ENCODE measurements around the gene TRAPPC10. TPM values are rescaled to one million over a fixed set of nuclear protein-coding genes. Genes with fewer than 3 reads are reported as not detected.

The TRAPPC10 gene
- total RNA-seq, 1 experiment from 2014 or later = 31.5 TPM

DNA sequence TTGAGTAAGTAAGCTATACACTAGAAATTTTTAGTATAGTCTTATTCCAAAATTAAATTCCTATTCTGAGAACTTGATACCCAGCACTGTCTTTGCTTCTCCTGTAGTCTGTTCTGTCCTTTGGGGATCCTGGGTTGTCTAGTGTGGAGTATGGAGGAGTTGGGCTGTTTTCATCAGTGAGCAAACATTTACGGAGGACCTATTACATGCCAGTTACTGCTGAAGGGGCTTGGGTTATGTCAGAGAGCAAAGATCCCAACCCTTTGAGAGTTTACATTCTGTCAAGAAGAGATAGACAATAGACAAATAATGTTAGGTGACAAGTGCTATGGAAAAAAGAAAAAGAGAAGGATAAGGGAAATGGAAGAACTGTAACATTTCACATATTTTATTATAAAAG lies 9.0 kb downstream of the TRAPPC10 start:
- BruUV-seq (replicated peaks) = no TSS peak
- Histone ChIP-seq H3K4me1 (ENCODE audit: control insufficient read depth in 1 of 2, insufficient read depth in 2 of 2, low read length in 2 of 2) (no peaks in the 10 kb centered on the region), H4K20me1 (ENCODE audit: insufficient read depth) (peaks cover 16% of the 10 kb centered on the region; the same call in 1 of the 2 replicates)

More for the DNA sequence above, 9.0 kb downstream of the TRAPPC10 start:
- no peaks in the 10 kb centered on the region for H3K9me2 ChIP-seq (ENCODE audit: insufficient read depth)
- H3K9me3 ChIP-seq (ENCODE audit: control insufficient read depth in 1 of 2, insufficient read depth in 1 of 2, low read depth in 1 of 2, low read length in 2 of 2) = no peaks in the 10 kb centered on the region
- no peak overlapping the region for H3K9ac ChIP-seq (ENCODE audit: low read length)
- H3K27ac ChIP-seq (ENCODE audit: low read depth, low read length) = no peak overlapping the region
- intact Hi-C loops (cut with micrococcal nuclease) = no loop called here
- ChIA-PET RAD21 (ENCODE audit: low non-redundant PET in 1 of 2, low total read pairs in 2 of 2, uncharacterized antibody in 2 of 2, unreplicated experiment in 2 of 2) (no interaction called here), CTCF (no interaction called here), POLR2A (no interaction called here)
- DNase-seq (ENCODE audit: low read depth, low spot score) = no peak
- no peak overlapping the region for H3K4me3 ChIP-seq (replicated peaks in 1 of 2; ENCODE audit: low read depth in 1 of 2, low read length in 2 of 2)
- no peak overlapping the region for H2AFZ ChIP-seq (ENCODE audit: low read depth, low read length, poor library complexity, severe bottlenecking)
- TF ChIP-seq ELF1 (IDR thresholded peaks at IDR 0.05; ENCODE audit: borderline replicate concordance, low read depth) (no peak), EZH2 (IDR thresholded peaks at IDR 0.05) (no peak), POLR2A (IDR thresholded peaks at IDR 0.05; ENCODE audit: borderline replicate concordance, extremely low read depth, insufficient read depth, insufficient read length) (no peak), JUND (IDR thresholded peaks at IDR 0.05) (no peak), SP1 (IDR thresholded peaks at IDR 0.05; ENCODE audit: low read depth) (no peak), CEBPB (IDR thresholded peaks at IDR 0.05; ENCODE audit: low read depth) (no peak), TCF7L2 (IDR thresholded peaks at IDR 0.05; ENCODE audit: borderline replicate concordance, extremely low read depth, insufficient read depth, insufficient read length) (no peak), EZH2phosphoT487 (IDR thresholded peaks at IDR 0.05; ENCODE audit: borderline replicate concordance) (no peak), CBX3 (IDR thresholded peaks at IDR 0.05; ENCODE audit: low read depth) (no peak), POLR2AphosphoS5 (IDR thresholded peaks at IDR 0.05; ENCODE audit: low read depth, low read length) (no peak), YY1 (IDR thresholded peaks at IDR 0.05; ENCODE audit: extremely low read depth, insufficient replicate concordance, low read depth, low read length) (no peak)
- TF ChIP-seq, protein P1, sequence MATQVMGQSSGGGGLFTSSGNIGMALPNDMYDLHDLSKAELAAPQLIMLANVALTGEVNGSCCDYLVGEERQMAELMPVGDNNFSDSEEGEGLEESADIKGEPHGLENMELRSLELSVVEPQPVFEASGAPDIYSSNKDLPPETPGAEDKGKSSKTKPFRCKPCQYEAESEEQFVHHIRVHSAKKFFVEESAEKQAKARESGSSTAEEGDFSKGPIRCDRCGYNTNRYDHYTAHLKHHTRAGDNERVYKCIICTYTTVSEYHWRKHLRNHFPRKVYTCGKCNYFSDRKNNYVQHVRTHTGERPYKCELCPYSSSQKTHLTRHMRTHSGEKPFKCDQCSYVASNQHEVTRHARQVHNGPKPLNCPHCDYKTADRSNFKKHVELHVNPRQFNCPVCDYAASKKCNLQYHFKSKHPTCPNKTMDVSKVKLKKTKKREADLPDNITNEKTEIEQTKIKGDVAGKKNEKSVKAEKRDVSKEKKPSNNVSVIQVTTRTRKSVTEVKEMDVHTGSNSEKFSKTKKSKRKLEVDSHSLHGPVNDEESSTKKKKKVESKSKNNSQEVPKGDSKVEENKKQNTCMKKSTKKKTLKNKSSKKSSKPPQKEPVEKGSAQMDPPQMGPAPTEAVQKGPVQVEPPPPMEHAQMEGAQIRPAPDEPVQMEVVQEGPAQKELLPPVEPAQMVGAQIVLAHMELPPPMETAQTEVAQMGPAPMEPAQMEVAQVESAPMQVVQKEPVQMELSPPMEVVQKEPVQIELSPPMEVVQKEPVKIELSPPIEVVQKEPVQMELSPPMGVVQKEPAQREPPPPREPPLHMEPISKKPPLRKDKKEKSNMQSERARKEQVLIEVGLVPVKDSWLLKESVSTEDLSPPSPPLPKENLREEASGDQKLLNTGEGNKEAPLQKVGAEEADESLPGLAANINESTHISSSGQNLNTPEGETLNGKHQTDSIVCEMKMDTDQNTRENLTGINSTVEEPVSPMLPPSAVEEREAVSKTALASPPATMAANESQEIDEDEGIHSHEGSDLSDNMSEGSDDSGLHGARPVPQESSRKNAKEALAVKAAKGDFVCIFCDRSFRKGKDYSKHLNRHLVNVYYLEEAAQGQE (IDR thresholded peaks at IDR 0.05; ENCODE audit: low read depth) = no peak
- TF ChIP-seq, protein P2, sequence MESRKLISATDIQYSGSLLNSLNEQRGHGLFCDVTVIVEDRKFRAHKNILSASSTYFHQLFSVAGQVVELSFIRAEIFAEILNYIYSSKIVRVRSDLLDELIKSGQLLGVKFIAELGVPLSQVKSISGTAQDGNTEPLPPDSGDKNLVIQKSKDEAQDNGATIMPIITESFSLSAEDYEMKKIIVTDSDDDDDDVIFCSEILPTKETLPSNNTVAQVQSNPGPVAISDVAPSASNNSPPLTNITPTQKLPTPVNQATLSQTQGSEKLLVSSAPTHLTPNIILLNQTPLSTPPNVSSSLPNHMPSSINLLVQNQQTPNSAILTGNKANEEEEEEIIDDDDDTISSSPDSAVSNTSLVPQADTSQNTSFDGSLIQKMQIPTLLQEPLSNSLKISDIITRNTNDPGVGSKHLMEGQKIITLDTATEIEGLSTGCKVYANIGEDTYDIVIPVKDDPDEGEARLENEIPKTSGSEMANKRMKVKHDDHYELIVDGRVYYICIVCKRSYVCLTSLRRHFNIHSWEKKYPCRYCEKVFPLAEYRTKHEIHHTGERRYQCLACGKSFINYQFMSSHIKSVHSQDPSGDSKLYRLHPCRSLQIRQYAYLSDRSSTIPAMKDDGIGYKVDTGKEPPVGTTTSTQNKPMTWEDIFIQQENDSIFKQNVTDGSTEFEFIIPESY (IDR thresholded peaks at IDR 0.05; ENCODE audit: extremely low read depth, insufficient replicate concordance, low read length) = no peak
- TF ChIP-seq, protein P3, sequence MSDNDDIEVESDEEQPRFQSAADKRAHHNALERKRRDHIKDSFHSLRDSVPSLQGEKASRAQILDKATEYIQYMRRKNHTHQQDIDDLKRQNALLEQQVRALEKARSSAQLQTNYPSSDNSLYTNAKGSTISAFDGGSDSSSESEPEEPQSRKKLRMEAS (IDR thresholded peaks at IDR 0.05) = no peak
- TF ChIP-seq, protein P4, sequence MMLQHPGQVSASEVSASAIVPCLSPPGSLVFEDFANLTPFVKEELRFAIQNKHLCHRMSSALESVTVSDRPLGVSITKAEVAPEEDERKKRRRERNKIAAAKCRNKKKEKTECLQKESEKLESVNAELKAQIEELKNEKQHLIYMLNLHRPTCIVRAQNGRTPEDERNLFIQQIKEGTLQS (IDR thresholded peaks at IDR 0.05) = no peak
- peaks cover 96% of the 10 kb centered on the region for H3K79me2 ChIP-seq (ENCODE audit: insufficient read depth, low read length)
- no peak for ATAC-seq
- no peaks in the 10 kb centered on the region for H3K36me3 ChIP-seq (ENCODE audit: control insufficient read depth in 1 of 2, insufficient read depth in 2 of 2, low read length in 2 of 2)
- no peaks in the 10 kb centered on the region for H3K27me3 ChIP-seq (ENCODE audit: insufficient read depth, low read length)
- H3K4me2 ChIP-seq (ENCODE audit: low read length) = no peak overlapping the region
